HUES64 (cell line): ENCODE results near the gene SVIL.
"Not testable (repeated sequence)": the region's sequence is repeated elsewhere in the genome, so short reads cannot be mapped to it uniquely, and the experiment has no call there.

Experiments used
- H3K27ac ChIP-seq: 2 replicates; pipeline ENCODE4 v1.7.0; 2013; ENCODE audit warnings: low read depth, low read length, inconsistent platforms
- H3K27me3 ChIP-seq: 2 replicates; pipeline ENCODE4 v1.6.1; 2013; ENCODE audit warnings: mild to moderate bottlenecking, low read length; ENCODE audit not compliant: insufficient read depth
- H3K36me3 ChIP-seq: 2 replicates; pipeline ENCODE4 v1.6.1; 2013; ENCODE audit warnings: mild to moderate bottlenecking, low read length; ENCODE audit not compliant: insufficient read depth
- H3K4me1 ChIP-seq: 2 replicates; pipeline ENCODE4 v1.6.1; 2013; ENCODE audit warnings: mild to moderate bottlenecking, low read length, moderate library complexity; ENCODE audit not compliant: insufficient read depth
- H3K4me3 ChIP-seq: 2 replicates; pipeline ENCODE4 v1.5.1; 2013; ENCODE audit warnings: mild to moderate bottlenecking, low read length, moderate library complexity
- H3K9ac ChIP-seq: 2 replicates; pipeline ENCODE4 v1.6.1; 2013; ENCODE audit warnings: mild to moderate bottlenecking, low read depth, low read length
- H3K9me3 ChIP-seq: 2 replicates; pipeline ENCODE4 v1.6.1; 2013; ENCODE audit warnings: low read depth, low read length; ENCODE audit not compliant: insufficient read depth
- WGBS: fragments of 150-250, 120-280 bp; methylation state at CpG from one replicate; pipeline ENCODE4 v1.1.7; 2013; ENCODE audit warnings: missing lambda C conversion rate; 5-methylcytosine and 5-hydroxymethylcytosine counted together

SVIL gene

GRCh38 chr10:29529146-29529545, 105.6 kb downstream of the SVIL start:
- Histone ChIP-seq H3K4me1 (peaks cover 8% of the 10 kb centered on the region; the same call in 1 of the 2 replicates), H3K27me3 (no peaks in the 10 kb centered on the region), H3K9me3 (no peaks in the 10 kb centered on the region), H3K4me3 (no peak overlapping the region), H3K36me3 (peaks cover 13% of the 10 kb centered on the region; the same call in 1 of the 2 replicates), H3K9ac (no peak overlapping the region), H3K27ac (no peak overlapping the region)
- 88% methylated on average over 6 of the region's 6 CpGs for WGBS

DNA sequence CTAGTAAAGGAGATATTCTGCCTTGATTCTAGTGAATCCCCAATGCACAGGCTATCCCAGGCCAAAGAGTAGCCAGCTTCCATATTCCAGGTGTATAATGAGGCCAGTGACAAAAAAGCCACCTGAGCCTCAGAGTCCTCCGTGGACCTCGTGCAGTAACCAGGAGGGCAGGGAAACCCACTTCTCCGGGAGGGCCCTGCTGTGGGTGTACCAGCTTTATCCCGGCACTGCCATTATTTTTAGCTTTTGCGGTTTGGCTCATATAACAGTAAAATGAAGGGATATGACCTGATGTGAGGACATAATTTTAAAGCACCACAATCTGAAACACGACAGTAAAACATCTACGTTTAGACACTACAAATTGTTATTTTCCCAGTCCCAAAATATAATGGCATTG, 109.0 kb downstream of the SVIL start:
- H3K27ac ChIP-seq = no peak overlapping the region
- no peaks in the 10 kb centered on the region for H3K9me3 ChIP-seq
- H3K4me3 ChIP-seq = no peak overlapping the region
- H3K36me3 ChIP-seq = peaks cover 43% of the 10 kb centered on the region
- WGBS = 90% methylated on average over 5 of the region's 7 CpGs
- no peaks in the 10 kb centered on the region for H3K4me1 ChIP-seq
- H3K9ac ChIP-seq = no peak overlapping the region
- no peaks in the 10 kb centered on the region for H3K27me3 ChIP-seq

DNA sequence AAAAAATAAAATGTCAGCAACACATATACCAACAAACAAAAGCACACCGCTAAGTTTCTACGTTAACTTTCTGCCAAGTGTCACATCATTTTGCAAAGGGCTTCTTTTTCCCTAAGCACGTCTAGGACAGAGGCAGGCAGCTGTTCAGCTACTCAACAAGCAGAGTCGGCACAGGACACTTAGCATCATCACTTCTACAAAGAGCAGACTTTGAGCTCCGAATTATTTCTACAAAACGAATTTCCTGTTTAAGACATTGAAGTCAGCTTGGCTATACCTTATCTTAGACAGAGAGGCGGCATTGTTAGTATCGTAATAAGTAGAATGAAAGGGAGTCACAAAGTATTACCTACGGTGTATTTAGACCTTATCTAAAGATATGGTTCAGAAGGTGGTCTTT, 110.1 kb downstream of the SVIL start:
- no peaks in the 10 kb centered on the region for H3K4me1 ChIP-seq
- H3K9me3 ChIP-seq = no peaks in the 10 kb centered on the region
- peaks cover 52% of the 10 kb centered on the region for H3K36me3 ChIP-seq
- 96% methylated on average over 9 of the region's 9 CpGs for WGBS
- H3K27me3 ChIP-seq = no peaks in the 10 kb centered on the region
- no peak overlapping the region for H3K9ac ChIP-seq
- no peak overlapping the region for H3K4me3 ChIP-seq
- no peak overlapping the region for H3K27ac ChIP-seq

DNA sequence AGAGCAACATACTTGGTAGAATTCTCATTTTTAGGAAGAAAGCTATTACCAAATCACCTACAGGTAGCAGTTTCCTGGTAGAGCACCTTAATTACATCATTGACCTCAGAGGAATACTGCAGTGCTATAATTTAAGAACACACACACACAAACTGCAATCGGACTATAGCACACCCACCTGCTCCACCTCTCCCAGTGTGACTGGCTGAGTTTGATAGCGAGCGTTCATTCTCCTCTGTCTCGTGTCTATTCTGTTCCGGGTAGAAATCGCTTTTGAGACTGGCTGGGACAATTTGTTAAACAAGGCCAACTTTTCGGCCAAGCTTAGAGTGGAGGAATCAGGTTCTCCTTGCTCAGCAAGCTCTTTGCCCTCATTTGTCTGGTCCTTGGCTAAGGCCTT, 110.5 kb downstream of the SVIL start:
- no peaks in the 10 kb centered on the region for H3K4me1 ChIP-seq
- no peak overlapping the region for H3K27ac ChIP-seq
- 92% methylated on average over 7 of the region's 7 CpGs for WGBS
- H3K27me3 ChIP-seq = no peaks in the 10 kb centered on the region
- peaks cover 52% of the 10 kb centered on the region for H3K36me3 ChIP-seq
- no peak overlapping the region for H3K4me3 ChIP-seq
- H3K9me3 ChIP-seq = no peaks in the 10 kb centered on the region
- no peak overlapping the region for H3K9ac ChIP-seq

GRCh38 chr10:29522918-29523317, 111.9 kb downstream of the SVIL start:
- no peaks in the 10 kb centered on the region for H3K27me3 ChIP-seq
- H3K4me1 ChIP-seq = no peaks in the 10 kb centered on the region
- H3K9ac ChIP-seq = no peak overlapping the region
- 96% methylated on average over 4 of the region's 4 CpGs for WGBS
- peaks cover 54% of the 10 kb centered on the region for H3K36me3 ChIP-seq
- H3K4me3 ChIP-seq = no peak overlapping the region
- H3K27ac ChIP-seq = no peak overlapping the region
- no peaks in the 10 kb centered on the region for H3K9me3 ChIP-seq

DNA sequence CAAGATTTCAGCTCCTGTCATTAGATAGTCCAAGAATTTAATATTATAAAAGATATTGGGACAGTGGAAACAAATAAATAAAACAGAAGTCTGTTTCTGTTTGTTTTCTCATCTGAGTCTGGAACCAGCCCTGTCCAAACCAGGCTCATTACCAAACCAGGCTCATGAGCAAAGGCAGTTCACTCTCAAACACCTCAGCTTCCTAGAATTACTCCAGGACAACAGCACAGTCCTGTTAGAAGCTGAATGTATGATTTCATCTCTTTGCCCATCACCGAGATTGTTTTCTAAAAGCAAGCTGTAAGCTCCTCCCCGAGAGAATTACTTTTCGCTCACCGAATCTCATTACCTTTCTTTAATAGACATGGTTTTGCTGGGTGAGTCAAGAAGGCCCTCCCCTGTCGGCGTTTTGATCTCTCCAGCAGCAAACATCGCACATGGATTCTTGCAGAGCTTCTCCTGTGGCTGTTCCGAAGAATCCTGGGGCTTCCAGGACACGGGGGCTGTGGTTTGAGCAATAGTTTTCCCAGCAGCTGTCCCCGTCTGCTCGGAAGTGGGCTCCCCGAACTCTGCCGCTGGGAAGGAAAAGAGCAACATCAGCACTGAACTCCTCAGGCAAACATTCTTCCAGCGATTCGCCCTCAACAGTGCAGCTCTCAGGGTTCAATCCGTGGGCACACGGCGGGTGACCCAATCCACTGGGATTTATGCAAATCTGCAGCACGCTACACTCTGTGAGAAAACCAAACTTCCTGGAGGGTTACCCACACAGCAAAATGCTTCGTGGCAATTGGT, 112.5 kb downstream of the SVIL start:
- 94% methylated on average over 20 of the region's 20 CpGs for WGBS

GRCh38 chr10:29519659-29520058, 115.1 kb downstream of the SVIL start:
- H3K4me1 ChIP-seq = no peaks in the 10 kb centered on the region
- H3K4me3 ChIP-seq = no peak overlapping the region
- no peaks in the 10 kb centered on the region for H3K27me3 ChIP-seq
- H3K27ac ChIP-seq = no peak overlapping the region
- 89% methylated on average over 3 of the region's 3 CpGs for WGBS
- no peaks in the 10 kb centered on the region for H3K9me3 ChIP-seq
- H3K36me3 ChIP-seq = peaks cover 46% of the 10 kb centered on the region
- no peak overlapping the region for H3K9ac ChIP-seq

More for the DNA sequence above, 112.5 kb downstream of the SVIL start:
- H3K27ac ChIP-seq = no peak overlapping the region
- H3K4me1 ChIP-seq = no peaks in the 10 kb centered on the region
- no peak overlapping the region for H3K4me3 ChIP-seq
- no peaks in the 10 kb centered on the region for H3K9me3 ChIP-seq
- H3K9ac ChIP-seq = no peak overlapping the region
- H3K27me3 ChIP-seq = no peaks in the 10 kb centered on the region
- peaks cover 54% of the 10 kb centered on the region for H3K36me3 ChIP-seq

- Histone ChIP-seq H3K27me3 (no peaks in the 10 kb centered on the region), H3K27ac (no peak overlapping the region), H3K4me1 (no peaks in the 10 kb centered on the region), H3K36me3 (peaks cover 28% of the 10 kb centered on the region; the same call in 1 of the 2 replicates), H3K9me3 (no peaks in the 10 kb centered on the region), H3K9ac (no peak overlapping the region), H3K4me3 (no peak overlapping the region)
- WGBS = 54% methylated on average over 7 of the region's 8 CpGs
Observed at GRCh38 chr10:29517352-29517923, 117.3 kb downstream of the SVIL start.

DNA sequence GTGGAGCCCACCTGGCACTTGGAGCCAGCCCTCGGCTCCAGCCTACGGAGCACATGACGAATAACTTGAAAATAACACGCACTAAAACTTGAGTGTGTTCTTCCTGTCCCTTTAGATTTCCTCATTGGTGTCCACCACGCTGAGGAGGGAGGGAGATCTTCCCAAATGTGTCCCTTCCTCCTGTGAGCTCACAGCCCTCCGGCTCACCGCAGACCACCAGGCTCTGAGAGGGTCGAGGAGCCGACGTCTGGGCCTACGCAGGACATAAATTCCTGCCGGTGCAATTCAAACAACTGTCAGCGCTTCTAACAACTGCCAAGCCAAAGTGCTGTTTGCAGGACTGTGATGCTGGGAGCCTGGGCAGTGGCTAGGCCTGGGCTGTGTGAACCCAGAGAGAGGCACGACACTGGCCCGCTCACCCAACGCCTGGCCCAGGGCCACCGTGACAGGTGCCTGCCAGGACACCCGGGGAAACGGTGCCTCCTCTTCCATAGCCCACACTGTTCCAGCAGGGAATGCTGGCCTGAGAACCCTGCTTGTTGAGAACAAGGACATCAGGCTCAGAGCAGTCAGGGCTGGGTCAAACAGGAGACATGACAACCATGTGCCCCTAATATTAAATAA, 118.3 kb downstream of the SVIL start:
- H3K4me1 ChIP-seq = not testable (repeated sequence)
- WGBS = 92% methylated on average over 19 of the region's 19 CpGs

DNA sequence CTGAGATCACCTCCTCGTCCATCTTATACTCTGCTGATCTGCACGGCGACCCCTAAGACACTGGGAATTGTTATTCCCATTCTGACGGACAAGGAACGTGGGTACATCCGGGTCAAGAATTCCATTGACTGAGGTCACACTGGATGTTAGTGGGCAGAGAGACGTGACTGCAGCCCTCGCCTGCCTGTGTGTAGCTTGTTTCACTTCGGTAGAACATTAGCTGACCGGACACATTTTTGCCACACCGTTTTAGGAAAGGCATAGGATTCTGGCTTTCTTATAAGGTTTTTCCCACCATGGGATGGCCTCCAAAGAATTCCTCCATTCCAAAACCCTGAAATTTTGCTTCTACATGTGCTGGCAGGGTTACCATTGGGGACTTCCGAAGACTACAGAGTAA, 118.9 kb downstream of the SVIL start:
- WGBS = 91% methylated on average over 12 of the region's 12 CpGs
- not testable (repeated sequence) for H3K9me3 ChIP-seq, H3K4me3 ChIP-seq, H3K27ac ChIP-seq, H3K9ac ChIP-seq, H3K27me3 ChIP-seq, H3K4me1 ChIP-seq
- peaks cover 22% of the 10 kb centered on the region; the same call in 1 of the 2 replicates for H3K36me3 ChIP-seq

More for the DNA sequence above, 118.3 kb downstream of the SVIL start:
- not testable (repeated sequence) for H3K27ac ChIP-seq, H3K9me3 ChIP-seq, H3K27me3 ChIP-seq, H3K4me3 ChIP-seq, H3K9ac ChIP-seq
- peaks cover 25% of the 10 kb centered on the region; the same call in 1 of the 2 replicates for H3K36me3 ChIP-seq

DNA sequence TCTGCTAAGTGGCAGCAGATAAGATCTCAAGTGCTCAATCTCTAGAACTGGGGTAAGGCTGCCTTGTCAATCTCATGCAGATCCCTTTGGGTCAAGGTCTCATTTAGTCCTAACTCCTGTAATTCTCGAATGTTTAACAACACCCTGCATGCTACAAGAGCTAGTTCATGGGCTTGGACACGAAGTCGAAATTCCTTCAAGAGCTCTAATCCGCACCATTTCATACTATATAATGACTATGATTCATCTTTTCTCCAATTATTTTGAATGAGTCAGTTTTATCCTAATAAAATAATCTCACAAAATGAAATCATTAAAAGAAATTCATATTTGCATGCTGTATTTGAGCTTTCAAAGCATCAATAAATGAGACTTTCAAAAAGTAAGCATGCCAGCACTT, 119.7 kb downstream of the SVIL start:
- H3K27ac ChIP-seq, H3K27me3 ChIP-seq, H3K9me3 ChIP-seq, H3K9ac ChIP-seq, H3K4me1 ChIP-seq, H3K4me3 ChIP-seq: not testable (repeated sequence)
- H3K36me3 ChIP-seq = peaks cover 15% of the 10 kb centered on the region; the same call in 1 of the 2 replicates
- 81% methylated on average over 4 of the region's 4 CpGs for WGBS
